GM12865 (cell line): Measurements from ENCODE around the gene AHDC1.
"Not testable (repeated sequence)": the region's sequence is repeated elsewhere in the genome, so short reads cannot be mapped to it uniquely, and the experiment has no call there.

Source experiments
- DNase-seq: peaks from one replicate; pipeline ENCODE4 v3.0.0; 2010; ENCODE audit warnings: low read depth
- H3K4me3 ChIP-seq: 2 replicates; pipeline ENCODE4 v1.5.1; 2011; ENCODE audit warnings: mild to moderate bottlenecking, low read depth, low read length, control low read depth
- CTCF ChIP-seq: IDR thresholded peaks from 2 replicates; pipeline ENCODE4 v1.5.1; 2011; ENCODE audit warnings: low read length, control low read depth, low read depth, inconsistent platforms; ENCODE audit not compliant: insufficient read depth; ENCODE audit errors: missing control alignments

The AHDC1 gene

DNA sequence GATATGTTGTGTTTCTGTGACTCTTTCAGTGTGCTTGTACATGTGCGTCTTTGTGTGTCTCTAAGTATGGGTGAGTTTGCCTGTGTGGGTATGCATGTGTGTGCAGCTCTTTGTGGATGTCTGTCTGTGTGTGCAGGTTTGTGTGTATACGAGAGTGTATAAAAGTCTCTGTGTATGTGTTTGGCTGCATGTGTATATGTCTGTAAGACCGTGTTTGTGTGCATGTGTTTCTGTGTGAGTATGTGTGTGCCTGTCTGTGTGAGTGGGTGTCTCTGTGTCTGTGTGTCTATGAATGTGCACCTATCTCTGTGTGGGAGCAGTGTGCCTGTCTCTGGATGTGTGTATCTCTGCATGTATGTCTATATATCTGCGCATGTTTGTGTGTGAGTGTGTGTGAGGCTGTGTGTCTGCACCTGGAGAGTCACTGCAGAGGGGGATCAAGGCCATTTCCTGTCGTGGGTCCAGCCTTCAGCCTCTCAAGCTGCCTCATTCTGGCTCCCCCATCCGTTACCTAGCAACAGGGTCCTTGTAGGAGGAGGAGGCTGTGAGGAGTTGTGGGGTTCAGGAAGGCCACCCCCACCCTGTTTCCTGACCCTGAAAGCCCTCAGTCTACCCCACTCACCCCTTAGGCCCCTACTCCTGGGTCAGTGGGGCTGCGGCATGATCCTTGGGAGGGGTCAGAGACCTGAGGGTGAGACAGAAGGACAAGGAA, 20.7 kb upstream of the AHDC1 start:
- peak; percentile 85 for DNase-seq
- H3K4me3 ChIP-seq = peak overlapping the region; percentile 57
- TF ChIP-seq CTCF = no peak

GRCh38 chr1:27623327-27624212, 19.6 kb upstream of the AHDC1 start:
- no peak for DNase-seq
- TF ChIP-seq CTCF = no peak
- peak overlapping the region; percentile 57 for H3K4me3 ChIP-seq

DNA sequence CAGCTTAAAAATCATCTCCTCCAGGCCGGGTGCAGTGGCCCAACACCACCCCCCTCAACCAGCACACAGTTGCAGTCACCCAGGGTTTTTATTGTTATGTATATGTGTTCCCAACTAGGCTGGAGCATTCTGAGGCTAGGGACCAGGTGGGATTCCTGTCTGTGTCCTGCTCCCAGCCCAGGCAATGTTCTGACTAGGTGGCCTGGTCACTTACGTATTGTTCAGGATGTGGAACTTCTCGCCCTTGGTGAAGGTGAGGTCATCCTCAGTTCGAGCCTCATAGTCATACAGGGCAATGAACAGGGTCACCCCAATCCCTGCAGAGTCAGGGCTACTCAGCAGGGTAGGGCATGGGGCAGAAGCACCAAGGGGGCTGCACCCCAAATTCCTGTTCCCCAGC, 18.9 kb upstream of the AHDC1 start:
- H3K4me3 ChIP-seq = no peak overlapping the region; the same call in 1 of the 2 replicates
- TF ChIP-seq CTCF = no peak
- no peak for DNase-seq

- DNase-seq = no peak
- TF ChIP-seq CTCF = no peak
- no peak overlapping the region for H3K4me3 ChIP-seq
These were observed 17.3 kb upstream of the AHDC1 start for GRCh38 chr1:27621051-27621920.

DNA sequence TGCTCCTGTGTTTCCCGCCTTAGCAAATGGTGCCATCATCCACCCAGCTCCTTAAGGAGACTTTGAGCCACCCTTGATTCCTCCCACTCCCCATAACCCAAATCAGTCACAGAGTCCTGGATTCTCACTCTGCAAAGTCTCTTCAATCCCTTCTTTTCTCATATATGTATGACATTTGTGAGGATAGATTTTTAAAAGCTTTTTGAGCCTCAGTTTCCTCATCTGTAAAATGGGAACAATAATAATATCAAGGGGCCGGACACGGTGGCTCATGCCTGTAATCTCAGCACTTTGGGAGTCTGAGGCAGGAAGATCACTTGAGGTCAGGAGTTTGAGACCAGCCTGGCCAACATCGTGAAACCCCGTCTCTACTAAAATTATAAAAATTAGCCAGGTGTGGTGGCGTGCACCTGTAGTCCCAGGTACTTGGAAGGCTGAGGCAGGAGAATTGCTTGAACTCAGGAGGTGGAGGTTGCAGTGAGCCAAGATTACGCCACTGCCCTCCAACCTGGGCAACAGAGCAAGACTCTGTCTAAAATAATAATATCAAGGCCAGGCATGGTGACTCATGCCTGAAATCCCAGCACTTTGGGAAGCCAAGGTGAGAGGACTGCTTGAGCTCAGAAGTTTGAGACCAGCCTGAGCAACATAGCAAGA, 16.0 kb upstream of the AHDC1 start:
- not testable (repeated sequence) for H3K4me3 ChIP-seq, DNase-seq

GRCh38 chr1:27618341-27619082, 14.6 kb upstream of the AHDC1 start:
- TF ChIP-seq CTCF = no peak
- H3K4me3 ChIP-seq = no peak overlapping the region
- peak; percentile 59 for DNase-seq
